Kidney (tissue), 14 donors: Measurements from ENCODE around the gene ANKFY1. TPM values are rescaled to one million over a fixed set of nuclear protein-coding genes. Genes with fewer than 3 reads are reported as not detected.

Experiments used
- DNase-seq, 5 donors: peaks; one replicate each; pipeline ENCODE4 v3.0.0-alpha.2; 2013 to 2020
- FAIRE-seq: peaks from 2 replicates; lab custom pipeline; 2012; peaks lifted over from hg19 to GRCh38; lab: Jason Lieb, UNC
- H3K27ac ChIP-seq, 2 donors: one replicate each; pipeline ENCODE4 v1.7.0; 2013; ENCODE audit warnings: low read depth in 2 of 2, low read length in 2 of 2, inconsistent platforms in 1 of 2
- H3K27me3 ChIP-seq: one replicate; pipeline ENCODE4 v1.7.1; 2013; ENCODE audit warnings: low read length, inconsistent platforms; ENCODE audit not compliant: control insufficient read depth, insufficient read depth
- H3K36me3 ChIP-seq, 3 donors: one replicate each; pipeline versions ENCODE4 v1.7.0 to v1.7.1; 2013; ENCODE audit warnings: low read length in 3 of 3, control low read depth in 1 of 3, inconsistent platforms in 1 of 3; ENCODE audit not compliant: insufficient read depth in 3 of 3, control insufficient read depth in 2 of 3
- H3K4me1 ChIP-seq, 3 donors: one replicate each; pipeline versions ENCODE4 v1.7.0 to v1.7.1; 2013; ENCODE audit warnings: low read length in 3 of 3, inconsistent platforms in 1 of 3, low read depth in 1 of 3; ENCODE audit not compliant: control insufficient read depth in 2 of 3, insufficient read depth in 2 of 3
- H3K4me3 ChIP-seq, 3 donors: one replicate each; pipeline versions ENCODE4 v1.7.0 to v1.8.1; 2013; ENCODE audit warnings: low read length in 3 of 3, control low read depth in 1 of 3, inconsistent platforms in 1 of 3
- H3K9ac ChIP-seq, 3 donors: one replicate each; pipeline versions ENCODE4 v1.7.0 to v1.7.1; 2013; ENCODE audit warnings: low read length in 3 of 3, control low read depth in 1 of 3, inconsistent platforms in 1 of 3
- H3K9me3 ChIP-seq, 3 donors: one replicate each; pipeline versions ENCODE4 v1.7.0 to v1.7.1; 2013; ENCODE audit warnings: low read length in 3 of 3, control low read depth in 1 of 3, inconsistent platforms in 1 of 3; ENCODE audit not compliant: control insufficient read depth in 2 of 3, insufficient read depth in 1 of 3
- intact Hi-C: fragments of 100-400 bp; cut with DNase I; formaldehyde crosslinking; loops from one replicate; pipeline ENCODE4 v1.11.1; 2022
- polyA plus RNA-seq: library from polyadenylated mRNA; stranded (reverse); fragments of 350-450 nt; fragmentation: Illumina TruSeq; extraction: RNeasy Lipid Tissue Mini Kit (QIAGEN cat#74804); gene quantifications from one replicate; pipeline ENCODE4 v1.2.3, GENCODE V29; 2014; ENCODE audit warnings: low read depth, low replicate concordance; ENCODE audit not compliant: insufficient read depth
- total RNA-seq: library from RNA; stranded (reverse); fragmentation: NEBNext Ultra II Directional; extraction: Animal tissue kit (Norgen Biotek cat#: 25700); gene quantifications from one replicate; pipeline ENCODE4 v1.2.1, GENCODE V29; 2021
- TF ChIP-seq, protein P1 (sequence below): IDR thresholded peaks from 3 replicates; pipeline ENCODE4 v1.5.1; 2012; ENCODE audit warnings: mild to moderate bottlenecking, moderate library complexity, borderline replicate concordance; ENCODE audit not compliant: insufficient read depth; ENCODE audit errors: extremely low read depth
- donor health status: control.
- donor health status: control.
- donor health status: control.
- donor health status: control.
- donor health status: control.
- donor health status: DM: yes; HTN: yes; CAD: no.
- donor health status: Normal renal cell carcinoma (clear cell type).

Gene ANKFY1
- total and polyA plus RNA-seq, 2 donors from 2014 or later: 10.9 to 61.7 TPM

DNA sequence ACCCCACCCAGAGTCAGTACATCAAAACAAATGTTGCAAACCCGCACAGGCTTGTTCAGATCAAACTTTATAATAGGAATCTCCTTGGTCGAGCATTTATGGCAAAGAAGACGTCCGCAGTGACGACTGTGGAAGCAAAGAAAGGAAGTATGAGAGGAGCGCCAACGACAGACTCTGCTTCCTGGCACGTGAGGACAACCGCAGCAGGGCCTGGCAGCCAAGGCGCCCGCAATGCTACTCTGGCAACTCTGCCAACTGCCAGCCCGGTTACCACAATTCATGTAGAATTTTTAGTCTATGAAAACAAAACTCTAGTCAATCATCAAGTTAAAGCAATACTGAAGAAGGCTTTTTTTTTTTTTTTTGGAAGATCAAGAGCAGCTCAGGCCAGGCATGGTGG is 96.0 kb downstream of the ANKFY1 start:
- Histone ChIP-seq H3K27ac (no peak overlapping the region), H3K9me3 (no peaks in the 10 kb centered on the region), H3K27me3 (no peaks in the 10 kb centered on the region), H3K4me3 (no peak overlapping the region), H3K36me3 (peaks cover 7 to 50% (median 47%) of the 10 kb centered on the region in 3 donors), H3K9ac (no peak overlapping the region), H3K4me1 (peaks cover 1 to 5% (median 2%) of the 10 kb centered on the region in 3 donors)
- FAIRE-seq (no peak), DNase-seq (no peak)
- intact Hi-C loops: no loop called here
- TF ChIP-seq, protein P1, sequence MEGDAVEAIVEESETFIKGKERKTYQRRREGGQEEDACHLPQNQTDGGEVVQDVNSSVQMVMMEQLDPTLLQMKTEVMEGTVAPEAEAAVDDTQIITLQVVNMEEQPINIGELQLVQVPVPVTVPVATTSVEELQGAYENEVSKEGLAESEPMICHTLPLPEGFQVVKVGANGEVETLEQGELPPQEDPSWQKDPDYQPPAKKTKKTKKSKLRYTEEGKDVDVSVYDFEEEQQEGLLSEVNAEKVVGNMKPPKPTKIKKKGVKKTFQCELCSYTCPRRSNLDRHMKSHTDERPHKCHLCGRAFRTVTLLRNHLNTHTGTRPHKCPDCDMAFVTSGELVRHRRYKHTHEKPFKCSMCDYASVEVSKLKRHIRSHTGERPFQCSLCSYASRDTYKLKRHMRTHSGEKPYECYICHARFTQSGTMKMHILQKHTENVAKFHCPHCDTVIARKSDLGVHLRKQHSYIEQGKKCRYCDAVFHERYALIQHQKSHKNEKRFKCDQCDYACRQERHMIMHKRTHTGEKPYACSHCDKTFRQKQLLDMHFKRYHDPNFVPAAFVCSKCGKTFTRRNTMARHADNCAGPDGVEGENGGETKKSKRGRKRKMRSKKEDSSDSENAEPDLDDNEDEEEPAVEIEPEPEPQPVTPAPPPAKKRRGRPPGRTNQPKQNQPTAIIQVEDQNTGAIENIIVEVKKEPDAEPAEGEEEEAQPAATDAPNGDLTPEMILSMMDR: no peak

GRCh38 chr17:4166419-4166818 is 97.4 kb downstream of the ANKFY1 start:
- no peak overlapping the region for H3K9ac ChIP-seq
- H3K27me3 ChIP-seq: no peaks in the 10 kb centered on the region
- no peak overlapping the region for H3K27ac ChIP-seq
- TF ChIP-seq, protein P1: no peak
- intact Hi-C loops: no loop called here
- peaks cover 3 to 11% (median 4%) of the 10 kb centered on the region in 3 donors for H3K4me1 ChIP-seq
- FAIRE-seq: no peak
- no peak for DNase-seq
- H3K36me3 ChIP-seq: peaks cover 4 to 41% (median 35%) of the 10 kb centered on the region in 3 donors
- H3K4me3 ChIP-seq: no peak overlapping the region
- H3K9me3 ChIP-seq: no peaks in the 10 kb centered on the region

GRCh38 chr17:4165301-4166010 is 98.3 kb downstream of the ANKFY1 start:
- peaks cover 3 to 15% (median 4%) of the 10 kb centered on the region in 3 donors for H3K4me1 ChIP-seq
- intact Hi-C loops: no loop called here
- H3K36me3 ChIP-seq: peaks cover 2 to 37% (median 29%) of the 10 kb centered on the region in 3 donors
- no peak overlapping the region for H3K27ac ChIP-seq
- no peaks in the 10 kb centered on the region for H3K27me3 ChIP-seq
- no peak overlapping the region for H3K4me3 ChIP-seq
- H3K9ac ChIP-seq: no peak overlapping the region
- DNase-seq (peak in 1 of 5 donors; percentile 45), FAIRE-seq (no peak)
- H3K9me3 ChIP-seq: no peaks in the 10 kb centered on the region
- TF ChIP-seq, protein P1: no peak

DNA sequence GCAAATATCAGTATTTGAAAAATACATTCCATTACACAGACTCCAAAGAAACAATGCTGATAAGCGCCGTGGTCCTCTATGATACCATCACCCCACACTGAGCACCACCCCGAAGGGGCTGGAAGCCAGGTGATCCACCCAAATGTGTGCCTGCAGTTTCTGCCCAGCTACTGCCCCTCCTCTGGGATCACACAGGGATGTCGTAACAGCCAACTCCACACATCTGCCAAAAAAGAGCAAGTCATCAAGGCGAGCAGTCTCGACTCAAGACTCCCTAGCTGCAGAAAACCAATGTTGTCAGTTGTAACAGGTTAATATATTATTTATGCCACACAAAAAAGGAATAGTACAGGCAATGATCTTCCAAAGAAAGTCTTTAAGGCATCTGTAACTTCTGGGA is 99.8 kb downstream of the ANKFY1 start:
- Histone ChIP-seq H3K27ac (no peak overlapping the region), H3K4me1 (peaks cover 3 to 15% (median 4%) of the 10 kb centered on the region in 3 donors), H3K4me3 (no peak overlapping the region), H3K27me3 (no peaks in the 10 kb centered on the region), H3K36me3 (peaks cover 3 to 33% (median 14%) of the 10 kb centered on the region in 3 donors), H3K9me3 (no peaks in the 10 kb centered on the region), H3K9ac (no peak overlapping the region)
- intact Hi-C loops: no loop called here
- TF ChIP-seq, protein P1: no peak
- DNase-seq (peak in 1 of 5 donors; percentile 10), FAIRE-seq (no peak)
